HepG2 (cell line): ENCODE measurements around the gene COMP. TPM values are rescaled to one million over a fixed set of nuclear protein-coding genes. Genes with fewer than 3 reads are reported as not detected.

ENCODE experiments used
- ATAC-seq: fragments of 200-7000 bp; cut with Tn5 transposase; 3 replicates; pipeline ENCODE4 v1.9.1; 2020; ENCODE audit warnings: mild to moderate bottlenecking, moderate library complexity
- BruUV-seq: library from RNA; stranded (reverse); fragments of 400-500 nt; replicated peaks from 2 replicates; lab custom pipeline; 2021; lab: Mats Ljungman, UMichigan
- CTCF ChIA-PET: fragments of 300-600 bp; formaldehyde crosslinking; extraction: SDS; loops from one replicate; lab custom pipeline; 2021; ENCODE audit warnings: low total read pairs, inconsistent platforms, low intra/inter-chr PET ratio; lab: Yijun Ruan, JAX
- POLR2A ChIA-PET: fragments of 350-600 bp; sonication (Branson Sonifier 250); formaldehyde crosslinking; loops from one replicate; lab custom pipeline; 2020; ENCODE audit warnings: antibody characterized with exemption, inconsistent platforms; lab: Yijun Ruan, JAX
- DNase-seq: peaks from one replicate; pipeline ENCODE4 v3.0.0-alpha.2; 2015; ENCODE audit warnings: low spot score
- FAIRE-seq: peaks from 3 replicates; lab custom pipeline; 2011; peaks lifted over from hg19 to GRCh38; lab: Jason Lieb, UNC
- H2AFZ ChIP-seq: one replicate; pipeline ENCODE4 v1.6.1; 2011; ENCODE audit warnings: low read length, inconsistent platforms
- H3K27ac ChIP-seq: fragments of 300-600 bp; 3 replicates; pipeline ENCODE4 v1.8.0; 2011; ENCODE audit warnings: mixed run types, mild to moderate bottlenecking, mixed read lengths, low read length, inconsistent platforms; ENCODE audit not compliant: insufficient read depth; ENCODE audit errors: extremely low read length
- H3K27me3 ChIP-seq, 2 experiments: fragments of 200-600 bp in 1 of 2; 2 replicates in 1 of 2; 3 replicates in 1 of 2; pipeline versions ENCODE4 v1.6.0 to v1.8.0; 2011; ENCODE audit warnings: low read length in 2 of 2, mild to moderate bottlenecking in 2 of 2, moderate library complexity in 2 of 2, inconsistent platforms in 1 of 2; ENCODE audit not compliant: insufficient read depth in 2 of 2, control insufficient read depth in 1 of 2
- H3K36me3 ChIP-seq, 2 experiments: fragments of 200-600 bp in 1 of 2; replicated peaks in 1 of 2; 2 replicates in 1 of 2; 3 replicates in 1 of 2; pipeline versions ENCODE4 v1.5.1 to v1.8.0; 2011; ENCODE audit warnings: low read length in 2 of 2, inconsistent platforms in 1 of 2; ENCODE audit not compliant: insufficient read depth in 2 of 2, control insufficient read depth in 1 of 2
- H3K4me1 ChIP-seq: 2 replicates; pipeline ENCODE4 v1.5.1; 2012; ENCODE audit warnings: low read length, inconsistent platforms; ENCODE audit not compliant: insufficient read depth
- H3K4me2 ChIP-seq: 2 replicates; pipeline ENCODE4 v1.6.0; 2011; ENCODE audit warnings: low read depth, low read length, inconsistent platforms
- H3K4me3 ChIP-seq, 3 experiments: fragments of 200-600 bp in 1 of 3; sonication (generic), shearing (Covaris generic) in 1 of 3; replicated peaks in 1 of 3; 2 replicates each; pipeline ENCODE4 v1.5.1; 2011 to 2016; ENCODE audit warnings: low read length in 3 of 3, inconsistent platforms in 2 of 3, low read depth in 2 of 3, mild to moderate bottlenecking in 2 of 3, control low read depth in 1 of 3, mixed read lengths in 1 of 3; ENCODE audit not compliant: insufficient read depth in 1 of 3
- H3K79me2 ChIP-seq: one replicate; pipeline ENCODE4 v1.6.1; 2011; ENCODE audit warnings: low read length, inconsistent platforms; ENCODE audit not compliant: insufficient read depth
- H3K9ac ChIP-seq: 2 replicates; pipeline ENCODE4 v1.6.0; 2011; ENCODE audit warnings: mild to moderate bottlenecking, low read depth, low read length, inconsistent platforms; ENCODE audit not compliant: insufficient read depth
- H3K9me3 ChIP-seq: 2 replicates; pipeline ENCODE4 v1.5.1; 2012; ENCODE audit warnings: mild to moderate bottlenecking, low read length
- H4K20me1 ChIP-seq: 2 replicates; pipeline ENCODE4 v1.6.0; 2011; ENCODE audit warnings: inconsistent platforms, mild to moderate bottlenecking, low read length, moderate library complexity; ENCODE audit not compliant: insufficient read depth
- CREB1 ChIP-seq, 2 experiments: fragments of 450-650 bp in 1 of 2; IDR thresholded peaks; 2 replicates each; pipeline ENCODE4 v1.6.1; 2016 to 2017; ENCODE audit warnings: control low read depth in 1 of 2, mild to moderate bottlenecking in 1 of 2, missing compliant biosample characterization in 1 of 2, missing genetic modification characterization in 1 of 2
- HNRNPH1 ChIP-seq: fragments of 200-400 bp; formaldehyde crosslinking; optimal IDR thresholded peaks from 2 replicates; pipeline ENCODE3; 2017; ENCODE audit warnings: mild to moderate bottlenecking, low read depth, low read length
- IKZF1 ChIP-seq: fragments of 450-650 bp; IDR thresholded peaks from 2 replicates; pipeline ENCODE4 v1.7.1; 2016
- NAIF1 ChIP-seq: sonication (generic); formaldehyde crosslinking; IDR thresholded peaks from 2 replicates; pipeline ENCODE4 v1.5.0; 2020; ENCODE audit warnings: mild to moderate bottlenecking, missing genetic modification reagents, borderline replicate concordance
- NFIC ChIP-seq: IDR thresholded peaks from 2 replicates; pipeline ENCODE4 v1.6.1; 2012; ENCODE audit warnings: mild to moderate bottlenecking, low read length, inconsistent platforms
- NFYB ChIP-seq: sonication (generic); formaldehyde crosslinking; IDR thresholded peaks from 2 replicates; pipeline ENCODE4 v1.4.0; 2020; ENCODE audit warnings: missing genetic modification reagents
- NFYC ChIP-seq: IDR thresholded peaks from 2 replicates; pipeline ENCODE4 v1.6.1; 2016; ENCODE audit warnings: missing genetic modification reagents, missing compliant biosample characterization
- PRDM4 ChIP-seq: sonication (generic); formaldehyde crosslinking; IDR thresholded peaks from 2 replicates; pipeline ENCODE4 v1.9.0; 2021; ENCODE audit warnings: missing genetic modification reagents, borderline replicate concordance
- REPIN1 ChIP-seq: sonication (generic); formaldehyde crosslinking; IDR thresholded peaks from 2 replicates; pipeline ENCODE4 v1.8.0; 2022; ENCODE audit warnings: missing genetic modification reagents, low read depth, mild to moderate bottlenecking, borderline replicate concordance
- SMC3 ChIP-seq: IDR thresholded peaks from 2 replicates; pipeline ENCODE4 v1.6.1; 2011; ENCODE audit warnings: low read length, improper control_type of control experiment
- TOPORS ChIP-seq: sonication (generic); formaldehyde crosslinking; IDR thresholded peaks from 2 replicates; pipeline ENCODE4 v1.8.0; 2023; ENCODE audit warnings: mild to moderate bottlenecking, missing genetic modification reagents
- YEATS4 ChIP-seq: sonication (generic); formaldehyde crosslinking; IDR thresholded peaks from 2 replicates; pipeline ENCODE4 v1.4.0; 2020; ENCODE audit warnings: missing genetic modification reagents, borderline replicate concordance
- ZFP82 ChIP-seq: sonication (generic); formaldehyde crosslinking; IDR thresholded peaks from 2 replicates; pipeline ENCODE4 v1.5.1; 2020; ENCODE audit warnings: mild to moderate bottlenecking, missing genetic modification reagents, borderline replicate concordance
- ZFP90 ChIP-seq: sonication (generic); formaldehyde crosslinking; IDR thresholded peaks from 2 replicates; pipeline ENCODE4 v1.8.0; 2022; ENCODE audit warnings: missing genetic modification reagents, mild to moderate bottlenecking, inconsistent platforms, borderline replicate concordance
- ZMAT3 ChIP-seq: sonication (generic); formaldehyde crosslinking; conservative IDR thresholded peaks from 2 replicates; pipeline ENCODE4 v1.7.0; 2021; ENCODE audit warnings: missing genetic modification reagents
- ZNF207 ChIP-seq: fragments of 450-650 bp; IDR thresholded peaks from 2 replicates; pipeline ENCODE4 v1.6.1; 2016; ENCODE audit warnings: antibody characterized with exemption, borderline replicate concordance
- ZNF230 ChIP-seq: sonication (generic); formaldehyde crosslinking; IDR thresholded peaks from 2 replicates; pipeline ENCODE4 v1.4.0; 2020; ENCODE audit warnings: mild to moderate bottlenecking, missing genetic modification reagents
- ZNF615 ChIP-seq: sonication (generic); formaldehyde crosslinking; IDR thresholded peaks from 2 replicates; pipeline ENCODE4 v1.5.0; 2020; ENCODE audit warnings: mild to moderate bottlenecking, missing genetic modification reagents, borderline replicate concordance
- ZNF616 ChIP-seq: sonication (generic); formaldehyde crosslinking; IDR thresholded peaks from 2 replicates; pipeline ENCODE4 v1.5.0; 2020; ENCODE audit warnings: low read depth, mild to moderate bottlenecking, missing genetic modification reagents
- ZNF737 ChIP-seq: sonication (generic); formaldehyde crosslinking; IDR thresholded peaks from 2 replicates; pipeline ENCODE4 v1.5.0; 2020; ENCODE audit warnings: missing genetic modification reagents, mild to moderate bottlenecking, borderline replicate concordance
- WGBS: methylation state at CpG from one replicate; pipeline ENCODE4 v1.1.6; 2017; ENCODE audit warnings: low lambda C conversion rate; 5-methylcytosine and 5-hydroxymethylcytosine counted together
- in situ Hi-C: cut with HindIII; loops from 2 replicates; pipeline ENCODE4 v1.10.0; 2017; ENCODE audit warnings: low pct_unique_long_range_greater_than_20kb; ENCODE audit not compliant: extremely low pct_ligation_motif_present
- intact Hi-C: fragments of 100-400 bp; cut with micrococcal nuclease; formaldehyde crosslinking; loops from one replicate; pipeline ENCODE4 v1.10.0; 2022; ENCODE audit not compliant: unreplicated experiment
- polyA plus RNA-seq, 8 experiments: library from polyadenylated mRNA; depleted of rRNA in 3 of 8; stranded (reverse) in 7 of 8; unstranded in 1 of 8; fragments of >200 nt; fragmentation: Illumina TruSeq in 4 of 8; extraction: Trizol in 4 of 8; gene quantifications; 2 replicates each; pipeline versions ENCODE4 v1.2.1 to v1.2.3, GENCODE V29; 2011 to 2016; ENCODE audit warnings: low read depth in 4 of 8, missing spikeins in 1 of 8, mixed read lengths in 1 of 8; ENCODE audit not compliant: insufficient read depth in 1 of 8
- total RNA-seq, 5 experiments: library from RNA; depleted of rRNA; stranded (reverse); fragments of >200 nt; fragmentation: Illumina TruSeq; extraction: Trizol; gene quantifications; 2 replicates each; pipeline ENCODE4 v1.2.3, GENCODE V29; 2016; ENCODE audit warnings: low read depth in 1 of 5

Gene COMP
- total and polyA plus RNA-seq, 2 of the 13 experiments (the other 11 are each of a cell fraction or from before 2014, with no cell fraction given): 0.04 to 0.13 TPM

- no peaks in the 10 kb centered on the region for H3K79me2 ChIP-seq
- H3K9me3 ChIP-seq: no peaks in the 10 kb centered on the region
- WGBS: no CpG with 5 or more reads among the region's 11 CpGs
- peaks cover 71% of the 10 kb centered on the region for H3K4me1 ChIP-seq
- H3K27ac ChIP-seq: no peak overlapping the region
- ChIA-PET POLR2A (no interaction called here), CTCF (no interaction called here)
- no peaks in the 10 kb centered on the region for H4K20me1 ChIP-seq
- H3K27me3 ChIP-seq: peaks cover 0 to 5% of the 10 kb centered on the region in 2 experiments; a peak in 2 of 5 replicates
- peak; percentile 48 for ATAC-seq
- peak; percentile 50 for DNase-seq
- in situ Hi-C loops (no loop called here), intact Hi-C loops (no loop called here)
- no TSS peak for BruUV-seq
- no peak overlapping the region for H3K9ac ChIP-seq
- no peak overlapping the region for H2AFZ ChIP-seq
- no peaks in the 10 kb centered on the region for H3K36me3 ChIP-seq
- no peak overlapping the region for H3K4me2 ChIP-seq
- peak; percentile 4 for FAIRE-seq
- H3K4me3 ChIP-seq: no peak overlapping the region
- TF ChIP-seq PRDM4 (CRISPR knock-in tag) (no peak), REPIN1 (CRISPR knock-in tag) (no peak), NFYB (CRISPR knock-in tag) (peak; percentile 58; the same call in 1 of the 2 replicates), ZNF616 (CRISPR knock-in tag) (no peak), SMC3 (no peak), IKZF1 (no peak), YEATS4 (CRISPR knock-in tag) (no peak), ZNF615 (CRISPR knock-in tag) (no peak), TOPORS (CRISPR knock-in tag) (no peak), ZNF207 (no peak), CREB1 (IDR thresholded peaks at IDR 0.05) (no peak), CREB1 (CRISPR knock-in tag; IDR thresholded peaks at IDR 0.05) (peak; percentile 32; the same call in 1 of the 2 replicates), HNRNPH1 (no peak), NFIC (no peak), ZFP90 (CRISPR knock-in tag) (no peak), ZFP82 (no peak), ZNF230 (CRISPR knock-in tag) (no peak), NAIF1 (CRISPR knock-in tag) (no peak), ZMAT3 (CRISPR knock-in tag) (no peak), NFYC (CRISPR knock-in tag) (peak; percentile 72), ZNF737 (CRISPR knock-in tag) (no peak)
Measured at GRCh38 chr19:18802354-18802753, 11.2 kb upstream of the COMP start.
